ENCODE measurements around the gene SLC25A46. TPM values are rescaled to one million over a fixed set of nuclear protein-coding genes. Genes with fewer than 3 reads are reported as not detected.

The SLC25A46 gene
- total and polyA plus RNA-seq, 2 donors (not counting 1 experiment from before 2014, with no cell fraction given) = 17.6 to 36.9 TPM

GRCh38 chr5:110757118-110757729 is 18.4 kb downstream of the SLC25A46 start:
- no peak for ATAC-seq (ENCODE audit: low read depth)
- H3K4me1 Mint-ChIP-seq = peaks cover 9% of the 10 kb centered on the region
- H3K27ac Mint-ChIP-seq = no peak overlapping the region

More at GRCh38 chr5:110757118-110757729, 18.4 kb downstream of the SLC25A46 start:
- H3K4me2 ChIP-seq (replicated peaks; ENCODE audit: low read depth, low read length, poor library complexity, severe bottlenecking) = no peak overlapping the region
- H3K27me3 ChIP-seq (replicated peaks in 1 of 4; ENCODE audit: control extremely low read depth in 1 of 4, control insufficient read depth in 3 of 4, insufficient read depth in 4 of 4, low read length in 3 of 4) = no peaks in the 10 kb centered on the region
- TF ChIP-seq EZH2 (IDR thresholded peaks at IDR 0.05; ENCODE audit: borderline replicate concordance, insufficient read depth, low read depth, low read length, poor library complexity, severe bottlenecking) (no peak), CTCF (IDR thresholded peaks at IDR 0.05) (peak; percentile 91)
- no peaks in the 10 kb centered on the region for H4K20me1 ChIP-seq (ENCODE audit: control insufficient read depth, insufficient read depth, low read length, poor library complexity, severe bottlenecking)
- no peak overlapping the region for H3K9ac ChIP-seq (ENCODE audit: low read length)
- H3K4me3 ChIP-seq (ENCODE audit: control extremely low read depth in 1 of 5, extremely low read depth in 1 of 5, insufficient read depth in 1 of 5, low read depth in 2 of 5, low read length in 4 of 5) = no peak overlapping the region
- no peak overlapping the region for H3K27ac ChIP-seq (ENCODE audit: low read length in 2 of 2)
- H2AFZ ChIP-seq (ENCODE audit: insufficient read depth, low read depth, low read length, poor library complexity, severe bottlenecking) = no peak overlapping the region
- no peaks in the 10 kb centered on the region for H3K9me3 Mint-ChIP-seq (ENCODE audit: insufficient read depth)
- ChIA-PET POLR2A (no interaction called here), CTCF (interaction anchor here (1.1 to 1.5 kb wide), 5 partner anchors 8 to 1389 kb away, joined by 3 to 5 read pairs (median 4); no protein-coding TSS in a partner anchor)
- H3K36me3 ChIP-seq (replicated peaks in 1 of 2; ENCODE audit: control extremely low read depth in 1 of 2, control insufficient read depth in 1 of 2, extremely low read depth in 1 of 2, insufficient read depth in 2 of 2, low read length in 1 of 2) = peaks cover 18 to 43% of the 10 kb centered on the region in 2 experiments
- H3K79me2 ChIP-seq (ENCODE audit: control insufficient read depth, insufficient read depth, low read length) = no peaks in the 10 kb centered on the region
- H3K9me3 ChIP-seq (ENCODE audit: control extremely low read depth in 1 of 3, control insufficient read depth in 2 of 3, insufficient read depth in 1 of 3, low read length in 2 of 3) = no peaks in the 10 kb centered on the region
- peaks cover 0 to 1% of the 10 kb centered on the region in 2 donors for H3K4me1 ChIP-seq (ENCODE audit: control insufficient read depth in 2 of 2, insufficient read depth in 2 of 2, low read length in 2 of 2)
- no CpG with 5 or more reads among the region's 4 CpGs for WGBS (ENCODE audit: insufficient coverage)
- no peak overlapping the region for H3K4me3 Mint-ChIP-seq
- no peaks in the 10 kb centered on the region for H3K27me3 Mint-ChIP-seq
- DNase-seq = peak; percentile 48
- intact Hi-C loops (cut with micrococcal nuclease) = no loop called here

Data from B cell (primary cell).